NCI-H524 treated with DMSO at 0.1 percent for 48 hours (cell line): ENCODE measurements around the gene TPD52L2.
"Not testable (repeated sequence)": the region's sequence is repeated elsewhere in the genome, so short reads cannot be mapped to it uniquely, and the experiment has no call there.

Experiments
- DNase-seq: peaks from one replicate; lab custom pipeline; 2025; lab: John Stamatoyannopoulos, UW

Gene TPD52L2

DNA sequence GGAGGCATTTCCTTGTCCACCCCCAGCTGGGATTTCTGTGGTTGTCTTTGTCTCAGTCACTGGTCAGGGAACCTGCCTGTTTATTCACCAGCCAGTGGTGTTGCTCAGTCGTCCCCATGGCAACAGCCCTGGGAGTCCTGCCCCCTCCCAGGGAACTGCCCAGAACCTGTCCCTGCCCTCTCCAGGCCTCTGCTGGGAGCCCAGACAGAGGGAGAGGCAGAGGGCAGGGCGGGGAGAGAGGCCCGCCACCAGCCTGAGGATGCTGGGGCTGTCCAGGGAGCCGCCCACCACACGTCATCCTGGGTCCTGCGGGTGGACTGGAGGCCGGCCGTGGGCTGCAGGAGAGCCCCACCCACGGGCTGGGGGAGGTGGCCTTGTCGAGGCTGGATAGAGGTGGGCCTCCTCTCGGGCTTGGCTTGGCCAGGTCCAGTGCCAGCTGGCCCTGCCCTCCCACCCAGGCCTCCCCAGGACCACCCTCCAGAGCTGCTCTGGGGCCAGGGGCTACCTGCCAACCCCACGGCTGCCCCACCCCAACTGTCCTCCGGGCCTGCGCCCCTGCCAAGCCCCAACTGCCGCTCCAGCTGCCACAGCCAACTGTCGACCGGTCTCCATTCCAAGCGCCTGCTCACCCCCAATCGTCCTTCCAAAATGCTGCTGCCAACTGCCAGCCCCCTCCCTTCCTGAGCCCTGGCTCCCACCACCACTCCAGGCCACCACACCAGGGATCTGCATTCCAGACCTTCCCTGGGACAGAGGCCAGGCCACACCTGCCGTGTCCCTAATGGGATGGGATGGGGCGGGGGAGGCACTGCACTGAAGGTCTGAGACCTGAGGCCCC lies 29.8 kb upstream of the TPD52L2 start:
- peak; percentile 81 for DNase-seq

GRCh38 chr20:63836458-63837344 lies 28.4 kb upstream of the TPD52L2 start:
- DNase-seq: no peak

- DNase-seq: no peak
Measured at GRCh38 chr20:63837479-63837878, 27.6 kb upstream of the TPD52L2 start.

- no peak for DNase-seq
Measured at GRCh38 chr20:63839620-63840019, 25.4 kb upstream of the TPD52L2 start.

- no peak for DNase-seq
Measured at GRCh38 chr20:63840405-63840828, 24.7 kb upstream of the TPD52L2 start.

GRCh38 chr20:63842258-63842657 lies 22.8 kb upstream of the TPD52L2 start:
- no peak for DNase-seq

- no peak for DNase-seq
Measured at GRCh38 chr20:63843222-63843621, 21.8 kb upstream of the TPD52L2 start.

- no peak for DNase-seq
Measured at GRCh38 chr20:63843778-63844177, 21.3 kb upstream of the TPD52L2 start.

DNA sequence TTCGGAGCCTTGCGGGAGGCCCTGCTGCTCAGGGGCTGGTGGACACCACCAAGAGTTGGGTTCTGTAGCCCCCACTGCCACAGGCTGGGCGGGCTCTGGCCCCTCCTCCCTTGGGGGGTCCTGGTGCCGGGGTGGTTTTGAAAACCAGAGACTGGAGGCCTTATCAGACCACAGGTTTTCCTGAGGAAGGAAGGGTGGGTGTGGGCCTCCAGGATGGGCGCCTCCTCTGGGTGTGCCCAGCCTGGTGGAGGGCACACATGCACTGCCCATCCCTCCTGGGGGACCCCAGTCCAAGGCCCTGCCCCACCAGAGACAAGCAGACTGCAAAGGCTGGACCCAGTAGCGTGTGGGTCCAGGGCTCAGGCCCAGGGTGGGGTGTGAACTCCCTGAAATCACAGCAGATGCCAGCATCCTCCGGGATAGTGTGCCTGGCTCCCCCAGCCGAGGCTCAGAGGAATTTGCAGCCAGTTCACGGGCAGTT lies 20.5 kb upstream of the TPD52L2 start:
- DNase-seq: no peak

DNA sequence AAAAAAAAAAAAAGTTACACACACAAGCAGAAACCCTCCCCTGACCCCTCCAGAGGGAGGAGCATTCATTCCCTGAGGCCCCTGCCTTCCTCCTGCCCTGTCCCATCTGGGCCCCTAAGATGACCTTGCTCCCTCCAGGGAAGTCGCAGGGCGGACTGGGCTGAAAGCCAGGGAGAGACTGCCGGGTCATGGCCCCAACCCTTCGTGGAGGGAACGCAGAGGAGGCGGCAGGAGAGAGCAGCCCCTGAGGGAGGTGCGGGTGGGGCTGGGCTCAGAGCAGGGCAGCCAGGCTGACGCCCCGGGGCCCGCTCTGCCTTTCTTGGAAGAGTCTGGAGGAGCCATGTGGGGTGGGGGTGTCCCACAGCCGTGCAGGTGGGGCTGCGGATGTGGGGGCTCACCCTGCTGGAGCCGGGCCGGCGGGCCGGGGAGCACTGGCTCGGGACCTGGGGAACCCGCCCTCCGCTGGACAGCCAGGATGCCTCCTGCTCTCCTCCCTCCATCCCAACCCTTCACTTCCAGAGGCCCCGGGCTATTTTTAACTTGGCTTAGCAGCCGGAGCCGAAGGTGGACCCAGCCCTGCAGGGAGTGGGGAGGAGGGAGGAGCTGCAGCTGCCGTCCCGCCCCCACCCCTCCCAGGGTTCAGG lies 18.8 kb upstream of the TPD52L2 start:
- no peak for DNase-seq

DNA sequence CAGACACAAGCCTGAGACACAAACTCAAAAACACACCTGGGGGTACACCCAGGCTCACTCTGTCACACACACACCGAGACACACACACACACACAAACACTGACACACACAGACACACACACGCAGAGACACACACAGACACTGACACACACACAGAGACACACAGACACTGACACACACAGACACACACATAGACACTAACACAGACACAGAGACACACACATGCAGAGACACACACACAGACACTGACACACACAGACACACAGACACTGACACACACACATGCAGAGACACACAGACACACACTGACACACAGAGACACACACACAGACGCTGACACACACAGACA lies 18.2 kb upstream of the TPD52L2 start:
- no peak for DNase-seq

DNA sequence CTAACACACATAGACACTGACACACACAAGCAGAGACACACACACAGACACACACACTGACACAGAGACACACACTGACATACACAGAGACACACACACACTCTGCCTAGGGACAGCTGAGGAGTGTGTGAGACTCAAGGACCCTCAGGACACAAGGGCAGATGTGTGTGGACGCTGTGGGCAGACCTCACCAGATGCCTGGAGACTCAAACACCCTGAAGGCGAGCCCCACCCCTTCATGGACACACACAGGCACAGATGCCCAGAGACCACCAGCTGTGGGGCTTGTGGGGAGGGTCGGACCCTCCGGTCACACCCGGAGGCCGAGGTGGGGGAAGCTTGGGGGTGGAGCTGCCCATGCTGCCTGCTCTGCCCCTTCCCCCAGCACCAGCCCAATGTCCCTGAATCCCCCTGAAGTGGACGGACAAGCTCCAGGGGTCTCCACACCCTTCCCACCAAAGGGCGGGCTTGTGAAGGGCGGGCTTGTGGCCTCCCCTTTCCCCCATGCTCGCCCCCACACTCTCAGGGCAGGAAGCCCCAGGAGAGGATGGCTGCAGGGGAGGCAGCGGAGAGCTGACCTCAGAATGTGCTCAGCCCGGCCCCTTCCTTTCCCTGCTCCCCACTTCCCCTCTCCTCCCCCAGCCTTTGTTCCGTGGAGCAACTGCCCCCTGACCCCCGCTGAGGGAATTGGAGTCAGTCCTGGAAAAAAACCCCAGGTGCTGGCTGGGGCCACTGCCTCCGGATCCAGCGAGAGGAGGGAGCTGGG lies 17.6 kb upstream of the TPD52L2 start:
- DNase-seq: no peak

DNA sequence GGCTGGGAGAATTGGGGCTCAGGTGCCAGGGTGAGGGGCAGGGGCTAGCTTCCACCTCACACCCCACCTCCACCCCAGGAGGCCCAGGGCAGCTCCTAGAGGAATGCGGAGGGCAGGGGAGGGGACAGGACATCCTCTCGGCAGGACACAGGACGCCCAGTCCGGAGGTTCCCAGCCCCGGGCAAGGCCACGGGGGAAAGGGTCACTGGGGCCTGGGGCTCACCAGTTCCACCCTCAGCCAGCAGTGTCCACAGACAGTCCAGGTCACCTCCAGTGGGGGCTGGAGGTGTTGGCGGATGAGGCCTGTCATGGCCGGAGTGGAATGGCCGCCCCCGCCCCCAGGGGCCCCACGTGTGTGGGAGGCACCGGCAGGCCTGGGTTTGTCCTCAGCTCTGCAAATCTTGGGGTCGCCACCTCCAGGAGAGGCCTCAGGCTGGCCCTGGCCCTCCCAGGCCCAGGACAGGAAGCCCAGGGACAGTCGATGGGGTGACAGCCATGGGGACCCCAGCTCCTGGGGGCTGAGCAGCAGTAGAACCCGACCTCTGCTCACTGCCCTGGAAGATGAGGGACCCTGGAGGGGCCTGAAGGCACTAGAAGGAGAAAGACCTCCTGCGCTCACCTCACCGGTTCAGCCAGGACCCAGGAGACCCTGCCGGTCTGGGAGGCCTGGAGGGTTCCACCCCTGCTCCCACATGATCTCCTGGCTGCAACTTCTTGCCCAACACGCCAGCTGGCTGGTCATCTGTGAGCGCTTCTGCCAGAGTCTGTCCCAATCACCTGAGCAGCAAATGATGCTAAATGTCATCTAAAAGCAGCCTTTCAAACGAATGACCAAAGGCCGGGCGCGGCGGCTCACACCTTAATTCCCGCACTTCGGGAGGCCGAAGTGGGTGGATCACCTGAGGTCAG lies 16.8 kb upstream of the TPD52L2 start:
- DNase-seq: no peak

GRCh38 chr20:63850689-63851547 lies 14.2 kb upstream of the TPD52L2 start:
- DNase-seq: no peak

- not testable (repeated sequence) for DNase-seq
Measured at GRCh38 chr20:63851548-63851943, 13.5 kb upstream of the TPD52L2 start.

DNA sequence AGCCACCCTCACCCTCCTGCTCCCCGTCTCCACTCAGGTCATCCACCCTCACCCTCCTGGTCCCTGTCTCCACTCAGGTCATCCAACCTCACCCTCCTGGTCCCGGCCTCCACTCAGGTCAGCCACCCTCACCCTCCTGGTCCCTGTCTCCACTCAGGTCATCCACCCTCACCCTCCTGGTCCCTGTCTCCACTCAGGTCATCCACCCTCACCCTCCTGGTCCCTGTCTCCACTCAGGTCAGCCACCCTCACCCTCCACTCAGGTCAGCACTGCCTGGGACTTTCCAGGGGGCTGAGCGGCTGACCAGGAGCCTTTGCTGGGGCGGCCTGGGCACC lies 11.4 kb upstream of the TPD52L2 start:
- DNase-seq: not testable (repeated sequence)

- DNase-seq: no peak
Measured at GRCh38 chr20:63854069-63854765, 10.9 kb upstream of the TPD52L2 start.

- no peak for DNase-seq
Measured at GRCh38 chr20:63854766-63855362, 10.2 kb upstream of the TPD52L2 start.
